Stimulated activated naive CD4-positive, alpha-beta T cell (primary cell): ENCODE measurements around the gene FADS2.
A peak's percentile ranks its signal among the peaks of the same experiment; 100 is the strongest.

Experiments used
- DNase-seq, 6 experiments: peaks; one replicate each; lab custom pipeline; 2025; lab: John Stamatoyannopoulos, UW

Gene FADS2

GRCh38 chr11:61826930-61827570 is 1.1 kb upstream of the FADS2 start:
- no peak for DNase-seq

DNA sequence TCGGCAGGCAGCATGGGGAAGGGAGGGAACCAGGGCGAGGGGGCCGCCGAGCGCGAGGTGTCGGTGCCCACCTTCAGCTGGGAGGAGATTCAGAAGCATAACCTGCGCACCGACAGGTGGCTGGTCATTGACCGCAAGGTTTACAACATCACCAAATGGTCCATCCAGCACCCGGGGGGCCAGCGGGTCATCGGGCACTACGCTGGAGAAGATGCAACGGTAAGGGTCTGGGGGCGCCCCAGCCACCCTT is 204 bp downstream of the FADS2 start:
- no peak for DNase-seq

- DNase-seq = peak in 3 of 6 experiments; percentile 17 to 34 (median 19)
These were observed 718 bp downstream of the FADS2 start for GRCh38 chr11:61828629-61829407.

GRCh38 chr11:61829806-61830205 is 1.7 kb downstream of the FADS2 start:
- DNase-seq = no peak

DNA sequence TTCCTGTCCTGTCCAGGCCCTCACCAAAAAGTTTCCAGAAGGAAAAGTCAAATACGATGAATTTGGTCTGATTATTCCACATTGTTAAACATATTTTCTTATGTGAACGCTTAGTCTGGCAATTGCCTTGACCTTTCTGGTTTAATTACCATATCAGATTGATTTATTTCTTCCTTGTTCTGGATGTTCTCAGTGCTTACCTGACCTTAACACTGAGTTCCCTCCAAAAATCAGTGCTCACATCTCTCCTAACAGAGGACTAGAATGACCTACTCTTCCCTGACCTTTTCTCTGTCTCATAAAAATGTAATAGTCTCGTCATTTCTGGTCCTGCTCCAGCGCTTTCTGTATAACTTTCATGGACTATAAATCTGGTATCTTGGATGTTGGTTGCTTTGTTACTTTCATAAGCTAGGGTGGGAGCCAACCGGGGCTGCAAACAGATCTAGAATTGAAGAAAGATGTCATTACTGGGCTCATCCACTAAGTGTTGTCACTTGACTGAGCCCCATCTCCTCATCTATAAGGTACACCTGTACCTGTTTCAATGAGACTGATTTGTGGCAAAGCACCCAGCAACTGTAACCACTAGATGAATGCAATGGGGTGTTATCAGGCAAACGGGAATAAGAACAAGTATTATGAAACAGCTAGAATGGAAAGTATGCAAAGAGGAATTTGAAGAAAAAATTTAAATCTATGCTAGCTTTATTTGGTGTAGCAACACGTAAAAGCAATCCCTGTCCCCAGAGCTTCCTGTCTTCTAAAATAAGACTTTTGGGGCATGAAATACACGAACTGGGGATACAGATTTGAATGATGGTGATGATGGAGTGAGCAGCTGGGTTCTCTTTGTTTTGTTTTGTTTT is 2.4 kb downstream of the FADS2 start:
- DNase-seq = no peak

GRCh38 chr11:61832207-61832606 is 4.1 kb downstream of the FADS2 start:
- DNase-seq = no peak

DNA sequence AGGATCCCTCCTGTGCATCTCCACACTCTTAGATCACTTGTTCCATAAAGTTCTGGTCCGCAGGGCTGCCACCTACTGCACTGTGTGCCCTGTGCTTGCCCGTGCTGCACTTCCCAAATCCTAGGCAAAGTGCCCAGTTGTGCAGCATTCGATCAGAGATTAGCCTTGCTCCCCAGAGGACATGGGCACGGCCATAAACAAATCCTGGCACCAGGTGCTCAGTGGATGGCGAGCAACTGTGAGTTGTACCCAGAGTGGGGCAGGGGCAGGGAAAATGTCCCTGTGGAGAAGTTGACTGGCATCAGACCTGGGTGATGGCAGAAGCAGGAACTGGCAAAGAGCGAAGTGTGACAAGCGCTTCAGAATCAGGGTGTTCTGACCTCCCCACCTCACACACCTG is 4.7 kb downstream of the FADS2 start:
- no peak for DNase-seq

DNA sequence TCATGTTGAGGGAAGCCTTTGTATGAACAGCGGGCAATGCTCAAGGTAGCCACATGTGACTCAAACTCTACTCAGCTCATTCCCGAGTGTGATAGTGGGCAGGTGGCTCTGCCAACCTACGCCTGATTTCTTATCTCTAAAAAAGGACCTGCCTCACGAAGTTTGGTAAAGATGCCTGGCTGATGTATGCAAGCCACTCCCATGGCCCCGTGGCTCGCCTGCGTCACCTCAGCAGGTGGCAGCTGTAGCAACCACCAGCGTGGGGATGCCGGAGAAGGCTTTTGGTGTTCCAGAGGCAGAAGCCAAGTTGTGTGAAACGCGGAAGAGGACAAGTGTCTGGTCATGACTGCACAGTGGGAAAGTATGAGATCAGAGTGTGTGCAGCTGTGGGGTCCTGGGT is 5.4 kb downstream of the FADS2 start:
- DNase-seq = peak in 2 of 6 experiments; percentile 10 to 28

DNA sequence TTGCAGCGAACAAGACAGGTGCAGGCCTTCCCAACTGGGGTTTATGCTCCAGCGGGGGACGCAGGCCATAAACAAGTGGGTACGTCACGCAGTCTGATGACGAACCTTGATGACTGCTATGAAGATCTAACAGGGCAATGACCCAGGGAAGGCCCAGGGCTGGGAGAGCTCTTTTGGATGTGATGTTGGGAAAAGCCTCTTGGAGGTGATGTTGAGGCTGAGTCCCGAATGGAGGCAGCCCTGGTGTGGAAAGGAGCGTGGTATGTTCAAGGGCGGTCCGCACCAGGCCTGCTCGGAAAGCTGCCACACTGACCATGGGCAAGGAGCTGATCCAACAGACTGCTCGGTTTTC is 5.8 kb downstream of the FADS2 start:
- no peak for DNase-seq

GRCh38 chr11:61834278-61835048 is 6.4 kb downstream of the FADS2 start:
- DNase-seq = peak in 5 of 6 experiments; percentile 6 to 43 (median 23)

DNA sequence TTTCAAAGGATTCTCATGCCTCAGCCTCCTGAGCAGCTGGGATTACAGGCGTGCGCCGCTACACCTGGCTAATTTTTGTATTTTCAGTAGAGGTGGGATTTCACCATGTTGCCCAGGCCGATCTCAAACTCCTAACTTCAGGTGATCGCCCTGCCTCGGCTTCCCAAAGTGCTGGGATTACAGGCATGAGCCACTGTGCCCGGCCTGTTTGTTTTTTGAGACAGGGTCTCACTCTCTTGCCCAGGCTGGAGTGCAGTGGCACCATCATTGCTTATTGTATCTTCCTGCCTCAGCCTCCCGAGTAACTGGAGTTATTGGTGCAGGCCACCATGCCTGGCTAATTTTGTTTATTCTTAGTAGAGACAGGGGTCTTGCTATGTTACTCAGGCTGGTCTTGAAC is 8.1 kb downstream of the FADS2 start:
- no peak for DNase-seq

DNA sequence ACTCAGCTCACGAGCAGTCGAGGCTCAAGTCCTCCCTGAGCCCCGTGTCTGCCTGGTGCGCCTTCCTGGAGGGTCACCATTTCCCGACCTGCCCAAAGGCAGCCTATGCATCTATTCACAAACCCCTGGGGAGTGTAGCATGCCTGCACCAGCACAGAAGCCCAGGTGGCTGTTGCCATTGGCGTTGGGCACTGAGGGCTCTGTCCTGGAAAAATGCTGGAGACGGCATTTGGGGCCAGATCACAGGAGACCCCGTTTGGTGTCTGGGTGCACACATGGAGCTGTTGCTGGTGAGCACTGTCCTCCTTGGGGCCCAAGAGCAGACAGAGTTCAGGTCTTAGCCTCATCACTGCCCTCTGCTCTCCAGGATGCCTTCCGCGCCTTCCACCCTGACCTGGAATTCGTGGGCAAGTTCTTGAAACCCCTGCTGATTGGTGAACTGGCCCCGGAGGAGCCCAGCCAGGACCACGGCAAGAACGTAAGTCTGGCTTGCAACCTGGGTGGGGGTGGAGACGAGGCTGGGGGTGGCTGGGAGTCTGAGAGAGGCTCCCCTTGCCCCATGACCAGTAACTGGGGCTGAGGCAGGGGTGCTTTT is 9.4 kb downstream of the FADS2 start:
- DNase-seq = no peak

- DNase-seq = no peak
These were observed 10.4 kb downstream of the FADS2 start for GRCh38 chr11:61838501-61838900.

DNA sequence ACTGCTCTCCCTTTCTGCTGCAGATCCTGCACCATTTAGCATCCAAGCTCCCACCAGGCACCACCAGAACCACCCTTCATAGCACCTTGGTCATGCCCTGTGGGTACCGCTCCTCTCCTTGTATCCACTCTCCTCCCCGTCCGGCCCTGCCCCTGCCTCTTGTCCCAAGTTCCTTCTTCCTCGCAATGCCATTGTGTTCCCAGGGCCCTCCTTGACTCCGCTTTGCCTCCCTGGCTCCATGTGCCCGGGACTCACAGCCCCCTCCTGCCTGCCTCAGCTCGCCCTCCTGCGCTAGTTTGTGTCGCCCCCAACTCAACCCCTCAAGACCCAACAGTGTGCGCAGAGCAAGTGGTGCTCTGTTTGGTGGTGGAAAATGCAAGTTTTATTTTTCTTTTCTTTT is 10.8 kb downstream of the FADS2 start:
- no peak for DNase-seq

DNA sequence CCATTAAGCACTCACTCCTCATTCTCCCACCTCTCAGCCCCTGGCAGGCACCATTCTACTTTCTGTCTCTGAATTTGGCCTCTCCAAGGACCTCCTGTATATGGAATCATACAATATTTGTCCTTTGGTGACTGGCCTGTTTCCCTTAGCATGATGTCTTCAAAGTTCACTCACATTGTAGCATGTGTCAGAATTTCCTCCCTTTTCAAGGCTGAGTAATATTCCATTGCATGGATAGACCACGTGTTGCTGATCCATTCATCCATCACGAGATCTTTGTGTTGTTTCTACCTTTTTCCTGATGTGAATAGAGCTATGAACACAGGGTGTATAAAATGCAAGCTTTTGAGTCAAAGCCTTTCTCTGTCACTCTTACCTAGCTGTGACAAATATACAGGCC is 11.6 kb downstream of the FADS2 start:
- no peak for DNase-seq

GRCh38 chr11:61840371-61840770 is 12.3 kb downstream of the FADS2 start:
- no peak for DNase-seq

DNA sequence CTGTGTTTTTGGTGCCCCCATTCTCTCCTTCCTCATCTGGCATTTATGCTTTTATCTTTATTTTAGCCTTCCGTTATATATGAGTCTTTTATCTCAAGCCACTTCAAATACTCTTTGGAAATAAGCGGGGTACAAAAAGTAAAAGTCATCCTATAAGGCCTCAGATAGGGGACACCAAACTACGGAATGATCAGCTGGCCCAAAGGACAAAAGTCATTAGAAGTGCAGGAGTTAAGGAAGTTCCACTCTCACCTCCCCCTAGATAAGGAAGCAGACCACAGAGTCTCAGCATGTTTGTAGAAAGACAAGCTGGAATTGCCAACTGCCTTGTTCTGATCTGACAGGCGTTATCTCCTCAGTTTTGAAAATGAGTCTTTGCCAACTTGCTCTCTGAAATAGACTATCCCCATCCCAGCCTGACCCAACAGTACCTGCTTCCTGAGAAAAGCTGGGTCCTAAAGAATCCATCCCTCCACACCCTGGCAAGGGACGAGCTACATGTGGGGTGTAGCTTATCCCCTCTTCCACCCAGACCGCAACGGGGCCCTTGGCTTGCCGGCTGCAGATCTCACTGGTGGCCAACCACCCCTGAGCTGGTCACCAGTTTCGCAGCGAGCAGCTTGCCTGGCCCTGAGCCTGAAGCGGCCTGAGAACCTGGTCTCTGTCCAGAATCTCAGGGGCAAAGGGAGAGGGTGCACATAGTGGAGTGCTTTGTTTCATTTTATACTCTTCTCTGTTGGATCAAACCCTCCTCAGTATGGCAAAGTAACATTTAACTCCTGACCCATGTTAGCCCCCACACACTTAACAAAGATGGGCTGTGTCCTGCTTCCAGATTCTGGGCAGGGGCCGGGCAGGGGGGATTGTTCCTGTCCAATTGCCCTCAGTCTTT is 13.8 kb downstream of the FADS2 start:
- DNase-seq = no peak

GRCh38 chr11:61842528-61842820 is 14.4 kb downstream of the FADS2 start:
- no peak for DNase-seq

DNA sequence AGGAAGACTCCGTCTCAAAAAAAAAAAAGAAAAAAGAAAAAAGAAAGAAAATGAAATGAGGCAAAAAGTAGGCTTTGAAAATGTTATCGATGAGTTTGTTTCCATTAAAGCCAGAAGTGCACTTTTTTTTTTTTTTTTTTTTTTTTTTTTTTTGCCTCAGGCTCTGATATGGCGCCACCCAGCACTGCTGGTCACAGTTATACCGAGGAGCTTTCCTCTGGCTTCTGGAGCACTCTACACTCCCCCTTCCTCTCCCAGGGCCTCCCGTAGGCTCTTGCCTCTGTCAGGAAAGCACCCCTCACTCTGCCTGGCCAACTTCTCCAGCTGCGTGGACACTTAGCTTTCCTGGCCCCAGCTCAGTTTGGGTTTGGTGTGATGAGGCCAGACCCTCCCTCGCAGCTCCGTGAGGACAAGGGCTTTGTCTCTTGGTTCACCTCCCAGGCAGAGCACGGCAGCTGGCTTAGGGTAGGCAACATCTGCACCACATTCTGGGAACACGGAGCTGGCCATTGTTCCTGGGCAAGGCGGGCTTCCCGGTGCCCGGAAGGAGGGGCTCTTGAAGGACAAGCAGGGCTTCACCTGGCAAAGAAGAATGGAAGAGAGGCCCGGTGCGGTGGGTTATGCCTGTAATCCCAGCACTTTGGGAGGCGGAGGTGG is 16.9 kb downstream of the FADS2 start:
- no peak for DNase-seq

GRCh38 chr11:61846362-61847020 is 18.4 kb downstream of the FADS2 start:
- no peak for DNase-seq
